Ovary (tissue), 9 donors: ENCODE results near the gene CNN3. TPM values are rescaled to one million over a fixed set of nuclear protein-coding genes. Genes with fewer than 3 reads are reported as not detected.

Experiments
- DNase-seq, 5 donors: peaks; one replicate each; pipeline ENCODE4 v3.0.0-alpha.2; 2019 to 2020
- H3K27ac ChIP-seq, 2 donors: fragments of 200-600 bp; one replicate each; pipeline versions ENCODE4 v1.5.1 to v1.8.0; 2019 to 2022
- H3K27me3 ChIP-seq: fragments of 200-600 bp; one replicate; pipeline ENCODE4 v1.8.0; 2022
- H3K36me3 ChIP-seq: fragments of 200-600 bp; sonication (generic); one replicate; pipeline ENCODE4 v1.5.1; 2019
- H3K4me1 ChIP-seq: one replicate; pipeline ENCODE4 v1.8.1; 2013; ENCODE audit warnings: mild to moderate bottlenecking, moderate library complexity; ENCODE audit not compliant: insufficient read depth
- H3K4me3 ChIP-seq: fragments of 200-600 bp; sonication (generic); one replicate; pipeline ENCODE4 v1.5.1; 2017
- H3K9me3 ChIP-seq, 2 donors: fragments of 200-600 bp in 1 of 2; sonication (generic) in 1 of 2; one replicate each; pipeline versions ENCODE4 v1.5.1 to v1.8.1; 2013 to 2019; ENCODE audit warnings: mild to moderate bottlenecking in 1 of 2, moderate library complexity in 1 of 2
- CTCF ChIP-seq, 3 donors: fragments of 450-650 bp in 2 of 3; fragments of 200-600 bp in 1 of 3; IDR thresholded peaks; one replicate each; pipeline versions ENCODE4 v1.5.1 to v1.8.0; 2016 to 2022; ENCODE audit warnings: antibody characterized with exemption in 3 of 3, mild to moderate bottlenecking in 1 of 3
- EP300 ChIP-seq: sonication (generic); formaldehyde crosslinking; IDR thresholded peaks from one replicate; pipeline ENCODE4 v1.6.1; 2017; ENCODE audit warnings: antibody characterized with exemption
- POLR2A ChIP-seq: fragments of 450-650 bp; IDR thresholded peaks from one replicate; pipeline ENCODE4 v1.6.1; 2017; ENCODE audit warnings: antibody characterized with exemption, mild to moderate bottlenecking, moderate library complexity
- WGBS, 3 donors: extraction: QIAGEN DNeasy Blood & Tissue Kit in 1 of 3; methylation state at CpG; one replicate each; pipeline versions ENCODE4 v1.1.5 to v1.1.7; 2013 to 2017; 5-methylcytosine and 5-hydroxymethylcytosine counted together
- intact Hi-C, 4 donors: fragments of 100-400 bp; cut with DNase I; formaldehyde crosslinking; loops; one replicate each; pipeline versions ENCODE4 v1.11.0 to v1.15.1; 2022 to 2023
- polyA plus RNA-seq, 2 donors: library from polyadenylated mRNA; stranded (reverse); fragments of 200-250 nt in 1 of 2; fragments of 350-450 nt in 1 of 2; fragmentation: Illumina TruSeq in 1 of 2; extraction: RNeasy Lipid Tissue Mini Kit (QIAGEN cat#74804) in 1 of 2; gene quantifications; one replicate each; pipeline ENCODE4 v1.2.3, GENCODE V29; 2013 to 2014
- total RNA-seq, 7 donors: library from RNA; depleted of rRNA in 2 of 7; stranded (reverse); fragments of >200 nt in 2 of 7; fragmentation: NEBNext Ultra II Directional in 3 of 7; extraction: Animal tissue kit (Norgen Biotek cat#: 25700) in 3 of 7; gene quantifications; one replicate each; pipeline versions ENCODE4 v1.1.0 to v1.2.4, GENCODE V29; 2016 to 2023
- donor health status: DM: no; HTN: no; CAD: no; lungs with moderate emphysema.
- donor health status: DM: no; HTN: no; CAD: no.
- donor health status: Bipolar disorder and iron deficiency.
- donor health status: DM: yes; HTN: yes; CAD: no.
- donor health status: DM: no; HTN: no; CAD: no.
- donor health status: DM: yes; HTN: yes; CAD: no.

CNN3 gene
- total and polyA plus RNA-seq, 9 donors: 145 to 374 (median 272) TPM

GRCh38 chr1:94901841-94902240 lies 25.1 kb downstream of the CNN3 start:
- no peak overlapping the region for H3K27ac ChIP-seq
- 76 to 82% (median 78%) methylated on average over 4 of the region's 4 CpGs for WGBS, 3 donors
- no peak for DNase-seq
- no peaks in the 10 kb centered on the region for H3K27me3 ChIP-seq
- H3K36me3 ChIP-seq: no peaks in the 10 kb centered on the region
- H3K4me1 ChIP-seq: peaks cover 16% of the 10 kb centered on the region
- intact Hi-C loops: no loop called here
- H3K4me3 ChIP-seq: no peak overlapping the region
- TF ChIP-seq EP300: no peak
- TF ChIP-seq CTCF (IDR thresholded peaks at IDR 0.05): no peak
- TF ChIP-seq POLR2A: no peak
- H3K9me3 ChIP-seq: no peaks in the 10 kb centered on the region

- no peaks in the 10 kb centered on the region for H3K27me3 ChIP-seq
- no peak overlapping the region for H3K4me3 ChIP-seq
- TF ChIP-seq EP300 (no peak), CTCF (IDR thresholded peaks at IDR 0.05) (no peak)
- H3K4me1 ChIP-seq: peaks cover 11% of the 10 kb centered on the region
- peak overlapping the region in 1 of 2 donors; percentile 56 for H3K27ac ChIP-seq
- 4 to 12% (median 9%) methylated on average over 1 of the region's 1 CpG for WGBS, 3 donors
- DNase-seq: no peak
- no peaks in the 10 kb centered on the region for H3K9me3 ChIP-seq
- no peaks in the 10 kb centered on the region for H3K36me3 ChIP-seq
- intact Hi-C loops: no loop called here
These were observed 27.2 kb downstream of the CNN3 start for GRCh38 chr1:94899756-94900155.

GRCh38 chr1:94898491-94899385 lies 28.2 kb downstream of the CNN3 start:
- TF ChIP-seq POLR2A (no peak), EP300 (no peak), CTCF (IDR thresholded peaks at IDR 0.05) (no peak)
- H3K27ac ChIP-seq: peak overlapping the region; percentile 6 to 56
- no peak overlapping the region for H3K4me3 ChIP-seq
- no peaks in the 10 kb centered on the region for H3K36me3 ChIP-seq
- DNase-seq: no peak
- WGBS, 3 donors: 19 to 35% (median 19%) methylated on average over 7 of the region's 7 CpGs
- intact Hi-C loops: no loop called here
- H3K27me3 ChIP-seq: no peaks in the 10 kb centered on the region
- H3K9me3 ChIP-seq: no peaks in the 10 kb centered on the region
- peaks cover 10% of the 10 kb centered on the region for H3K4me1 ChIP-seq

- no peak for DNase-seq
- Histone ChIP-seq H3K27ac (no peak overlapping the region), H3K9me3 (no peaks in the 10 kb centered on the region), H3K27me3 (no peaks in the 10 kb centered on the region), H3K4me3 (no peak overlapping the region), H3K4me1 (peaks cover 5% of the 10 kb centered on the region), H3K36me3 (no peaks in the 10 kb centered on the region)
- TF ChIP-seq EP300 (no peak), CTCF (IDR thresholded peaks at IDR 0.05) (no peak), POLR2A (no peak)
- WGBS, 3 donors: 93 to 100% (median 95%) methylated on average over 1 of the region's 1 CpG
- intact Hi-C loops: no loop called here
These were observed 31.4 kb downstream of the CNN3 start for GRCh38 chr1:94895518-94895917.
